Mesendoderm (in vitro differentiated cells): ENCODE data around the gene TMEM200A.
"Not testable (repeated sequence)": the region's sequence is repeated elsewhere in the genome, so short reads cannot be mapped to it uniquely, and the experiment has no call there.

Experiments
- DNase-seq: peaks from one replicate; pipeline ENCODE4 v3.0.0; 2013
- H2AK5ac ChIP-seq: 2 replicates; pipeline ENCODE4 v1.6.1; 2013; ENCODE audit warnings: low read length, inconsistent platforms
- H2BK120ac ChIP-seq: 2 replicates; pipeline ENCODE4 v1.6.1; 2013; ENCODE audit warnings: low read depth, mild to moderate bottlenecking, low read length, moderate library complexity, mixed read lengths
- H2BK15ac ChIP-seq: replicated peaks from 2 replicates; pipeline ENCODE4 v1.6.1; 2013; ENCODE audit warnings: low read depth, mild to moderate bottlenecking, moderate library complexity
- H2BK5ac ChIP-seq: 2 replicates; pipeline ENCODE4 v1.6.1; 2013; ENCODE audit warnings: low read length, inconsistent platforms
- H3K18ac ChIP-seq: 2 replicates; pipeline ENCODE4 v1.6.1; 2013; ENCODE audit warnings: mild to moderate bottlenecking, low read length, mixed read lengths
- H3K23ac ChIP-seq: one replicate; pipeline ENCODE4 v1.6.1; 2013; ENCODE audit warnings: low read length
- H3K27ac ChIP-seq: 2 replicates; pipeline ENCODE4 v1.5.1; 2013; ENCODE audit warnings: low read depth, mild to moderate bottlenecking, inconsistent platforms, low read length, moderate library complexity
- H3K27me3 ChIP-seq: 2 replicates; pipeline ENCODE4 v1.6.1; 2013; ENCODE audit warnings: low read length, control low read depth, mild to moderate bottlenecking, inconsistent platforms; ENCODE audit not compliant: insufficient read depth, poor library complexity
- H3K36me3 ChIP-seq: 2 replicates; pipeline ENCODE4 v1.6.1; 2013; ENCODE audit warnings: low read length, inconsistent platforms; ENCODE audit not compliant: control insufficient read depth, insufficient read depth
- H3K4ac ChIP-seq: one replicate; pipeline ENCODE4 v1.6.1; 2013; ENCODE audit warnings: low read depth, mild to moderate bottlenecking, low read length, moderate library complexity
- H3K4me1 ChIP-seq: 2 replicates; pipeline ENCODE4 v1.6.1; 2013; ENCODE audit warnings: low read depth, low read length, inconsistent platforms; ENCODE audit not compliant: control insufficient read depth
- H3K4me2 ChIP-seq: 2 replicates; pipeline ENCODE4 v1.6.1; 2013; ENCODE audit warnings: low read length
- H3K4me3 ChIP-seq: 2 replicates; pipeline ENCODE4 v1.5.1; 2013; ENCODE audit warnings: mild to moderate bottlenecking, low read length
- H3K56ac ChIP-seq: one replicate; pipeline ENCODE4 v1.6.1; 2013; ENCODE audit warnings: low read length
- H3K79me1 ChIP-seq: 2 replicates; pipeline ENCODE4 v1.6.1; 2013; ENCODE audit warnings: low read length, inconsistent platforms
- H3K79me2 ChIP-seq: 2 replicates; pipeline ENCODE4 v1.6.1; 2013; ENCODE audit warnings: mild to moderate bottlenecking, low read length; ENCODE audit not compliant: control insufficient read depth, insufficient read depth
- H3K9ac ChIP-seq: 2 replicates; pipeline ENCODE4 v1.6.1; 2013; ENCODE audit warnings: low read length, inconsistent platforms
- H4K5ac ChIP-seq: one replicate; pipeline ENCODE4 v1.6.1; 2013; ENCODE audit warnings: low read length
- H4K8ac ChIP-seq: one replicate; pipeline ENCODE4 v1.6.1; 2013; ENCODE audit warnings: low read depth, mild to moderate bottlenecking, control low read depth, low read length, moderate library complexity
- WGBS: extraction: QIAGEN DNeasy Blood & Tissue Kit; methylation state at CpG from one replicate; pipeline ENCODE4 v1.1.7; 2013; ENCODE audit warnings: low lambda C conversion rate, missing lambda C conversion rate; ENCODE audit not compliant: insufficient coverage; ENCODE audit errors: extremely low coverage; 5-methylcytosine and 5-hydroxymethylcytosine counted together

TMEM200A gene

DNA sequence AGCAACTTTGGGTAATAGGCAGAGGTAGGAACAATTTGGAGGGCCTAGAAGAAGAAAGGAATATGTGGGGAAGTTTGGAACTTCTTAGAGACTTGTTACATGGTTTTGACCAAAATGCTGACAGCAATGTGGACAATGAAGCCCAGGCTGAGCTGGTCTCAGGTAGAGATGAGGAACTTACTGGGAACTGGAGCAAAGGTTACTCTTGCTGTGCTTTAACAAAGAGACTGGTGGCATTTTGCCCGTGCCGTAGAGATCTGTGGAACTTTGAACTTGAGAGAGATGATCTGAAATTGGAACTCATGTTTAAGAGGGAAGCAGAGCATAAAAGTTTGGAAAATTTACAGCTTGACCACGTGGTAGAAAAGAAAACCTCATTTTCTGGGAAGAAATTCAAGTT lies 28.3 kb upstream of the TMEM200A start:
- H3K4me1 ChIP-seq = no peaks in the 10 kb centered on the region
- H3K4me3 ChIP-seq = no peak overlapping the region
- no peak overlapping the region for H4K8ac ChIP-seq
- no peak overlapping the region for H3K27ac ChIP-seq
- no peak overlapping the region for H2AK5ac ChIP-seq
- H3K4me2 ChIP-seq = no peak overlapping the region
- H3K27me3 ChIP-seq = no peaks in the 10 kb centered on the region
- no peak overlapping the region for H3K56ac ChIP-seq
- no peaks in the 10 kb centered on the region for H3K79me2 ChIP-seq
- H3K23ac ChIP-seq = no peak overlapping the region
- H3K4ac ChIP-seq = no peak overlapping the region
- H3K9ac ChIP-seq = no peak overlapping the region
- no peak overlapping the region for H2BK120ac ChIP-seq
- H3K36me3 ChIP-seq = no peaks in the 10 kb centered on the region
- no peak overlapping the region for H3K18ac ChIP-seq
- no CpG with 5 or more reads among the region's 3 CpGs for whole genome bisulfite sequencing
- H2BK15ac ChIP-seq = no peak overlapping the region
- no peak for DNase-seq
- H4K5ac ChIP-seq = no peak overlapping the region
- H2BK5ac ChIP-seq = no peak overlapping the region
- H3K79me1 ChIP-seq = no peaks in the 10 kb centered on the region

DNA sequence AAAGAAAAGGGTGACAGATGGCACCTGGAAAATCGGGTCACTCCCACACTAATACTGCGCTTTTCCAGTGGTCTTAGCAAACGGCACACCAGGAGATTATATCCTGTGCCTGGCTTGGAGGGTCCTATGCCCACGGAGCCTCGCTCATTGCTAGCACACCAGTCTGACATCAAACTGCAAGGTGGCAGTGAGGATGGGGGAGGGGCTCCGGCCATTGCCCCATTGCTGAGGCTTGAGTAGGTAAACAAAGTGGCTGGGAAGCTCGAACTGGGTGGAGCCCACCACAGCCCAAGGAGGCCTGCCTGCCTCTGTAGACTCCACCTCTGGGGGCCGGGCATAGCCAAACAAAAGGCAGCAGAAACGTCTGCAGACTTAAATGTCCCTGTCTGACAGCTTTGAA lies 19.5 kb upstream of the TMEM200A start:
- H3K4me2 ChIP-seq, H3K18ac ChIP-seq, H3K27ac ChIP-seq, H3K79me1 ChIP-seq, H4K8ac ChIP-seq, H3K4me1 ChIP-seq, H3K4me3 ChIP-seq, H3K36me3 ChIP-seq, H3K79me2 ChIP-seq, H2AK5ac ChIP-seq, H3K56ac ChIP-seq, H3K4ac ChIP-seq, H3K27me3 ChIP-seq, H2BK120ac ChIP-seq, H3K23ac ChIP-seq, H4K5ac ChIP-seq, H2BK5ac ChIP-seq, H3K9ac ChIP-seq, DNase-seq, H2BK15ac ChIP-seq: not testable (repeated sequence)
- WGBS = no CpG with 5 or more reads among the region's 9 CpGs

- Histone ChIP-seq H2BK120ac (no peak overlapping the region), H2BK15ac (no peak overlapping the region), H3K36me3 (no peaks in the 10 kb centered on the region), H3K23ac (no peak overlapping the region), H3K4ac (no peak overlapping the region), H3K79me2 (no peaks in the 10 kb centered on the region), H3K4me3 (no peak overlapping the region), H3K27me3 (no peaks in the 10 kb centered on the region), H2BK5ac (no peak overlapping the region), H3K79me1 (no peaks in the 10 kb centered on the region), H3K4me1 (no peaks in the 10 kb centered on the region), H4K5ac (no peak overlapping the region), H3K27ac (no peak overlapping the region), H4K8ac (no peak overlapping the region), H3K56ac (no peak overlapping the region), H3K9ac (no peak overlapping the region), H3K4me2 (no peak overlapping the region), H2AK5ac (no peak overlapping the region), H3K18ac (no peak overlapping the region)
- DNase-seq = no peak
- no CpG with 5 or more reads among the region's 1 CpG for WGBS
Observed at GRCh38 chr6:130354322-130354721, 11.5 kb upstream of the TMEM200A start.

- H3K27ac ChIP-seq = no peak overlapping the region
- no peak overlapping the region for H3K23ac ChIP-seq
- H3K9ac ChIP-seq = no peak overlapping the region
- no peak overlapping the region for H4K5ac ChIP-seq
- no peak overlapping the region for H3K4me2 ChIP-seq
- no peak overlapping the region for H2AK5ac ChIP-seq
- H3K18ac ChIP-seq = no peak overlapping the region
- H3K79me2 ChIP-seq = no peaks in the 10 kb centered on the region
- H3K4me1 ChIP-seq = no peaks in the 10 kb centered on the region
- no CpG with 5 or more reads among the region's 1 CpG for WGBS
- H3K56ac ChIP-seq = no peak overlapping the region
- H3K79me1 ChIP-seq = no peaks in the 10 kb centered on the region
- no peaks in the 10 kb centered on the region for H3K36me3 ChIP-seq
- H4K8ac ChIP-seq = no peak overlapping the region
- no peak overlapping the region for H3K4me3 ChIP-seq
- no peak overlapping the region for H3K4ac ChIP-seq
- no peaks in the 10 kb centered on the region for H3K27me3 ChIP-seq
- no peak overlapping the region for H2BK120ac ChIP-seq
- H2BK5ac ChIP-seq = no peak overlapping the region
- no peak for DNase-seq
- no peak overlapping the region for H2BK15ac ChIP-seq
Observed at GRCh38 chr6:130355572-130355971, 10.2 kb upstream of the TMEM200A start.

DNA sequence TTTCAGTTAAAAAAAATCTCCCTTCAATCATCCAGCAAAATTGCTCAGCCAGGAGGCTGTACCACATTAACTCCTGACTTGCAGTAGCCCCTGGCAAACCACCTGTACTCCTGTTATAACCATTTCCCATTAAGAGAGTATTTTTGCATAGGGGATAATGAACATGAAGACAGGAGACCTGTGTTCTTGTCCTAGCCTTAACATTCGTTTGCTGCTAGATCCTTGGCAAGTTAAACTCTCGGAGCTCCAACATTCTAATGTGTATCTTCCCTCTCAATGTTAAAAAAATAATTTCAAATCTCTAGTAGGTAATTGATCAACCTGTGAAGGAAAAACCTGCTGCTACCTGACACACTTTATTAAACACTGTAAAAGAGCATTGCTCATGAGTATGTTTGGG lies 8.4 kb upstream of the TMEM200A start:
- no peak overlapping the region for H2BK15ac ChIP-seq
- H3K18ac ChIP-seq = no peak overlapping the region
- H2AK5ac ChIP-seq = no peak overlapping the region
- H3K56ac ChIP-seq = no peak overlapping the region
- no peak overlapping the region for H3K27ac ChIP-seq
- H3K4me1 ChIP-seq = no peaks in the 10 kb centered on the region
- H4K5ac ChIP-seq = no peak overlapping the region
- no peak overlapping the region for H3K23ac ChIP-seq
- no CpG with 5 or more reads among the region's 2 CpGs for WGBS
- no peaks in the 10 kb centered on the region for H3K79me2 ChIP-seq
- no peak for DNase-seq
- no peak overlapping the region for H3K4ac ChIP-seq
- no peak overlapping the region for H4K8ac ChIP-seq
- no peak overlapping the region for H2BK5ac ChIP-seq
- no peaks in the 10 kb centered on the region for H3K79me1 ChIP-seq
- H3K36me3 ChIP-seq = no peaks in the 10 kb centered on the region
- H3K4me2 ChIP-seq = no peak overlapping the region
- H2BK120ac ChIP-seq = no peak overlapping the region
- no peak overlapping the region for H3K9ac ChIP-seq
- H3K4me3 ChIP-seq = no peak overlapping the region
- no peaks in the 10 kb centered on the region for H3K27me3 ChIP-seq

DNA sequence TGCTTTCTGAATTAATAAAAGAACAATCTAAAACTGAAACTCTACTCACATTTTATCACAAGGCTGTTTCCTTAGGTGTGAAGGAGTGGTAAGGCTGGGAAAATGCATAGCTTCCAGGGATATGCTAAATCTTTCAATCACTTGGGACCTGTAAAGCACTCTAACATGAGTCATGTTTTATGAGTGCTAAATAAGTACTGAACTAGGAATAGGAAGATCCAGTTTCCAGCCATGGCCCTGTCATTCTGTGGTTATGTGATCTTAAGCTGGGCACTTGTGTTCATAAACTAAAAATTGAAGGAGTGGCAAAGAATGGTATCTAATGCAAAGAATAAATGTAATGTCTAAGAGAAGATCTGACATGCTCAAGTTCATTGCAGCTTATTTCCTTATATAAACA lies 6.1 kb upstream of the TMEM200A start:
- no peak overlapping the region for H3K4me2 ChIP-seq
- H2AK5ac ChIP-seq = no peak overlapping the region
- no peak overlapping the region for H3K4ac ChIP-seq
- H3K27ac ChIP-seq = no peak overlapping the region
- H3K18ac ChIP-seq = no peak overlapping the region
- no peaks in the 10 kb centered on the region for H3K36me3 ChIP-seq
- no peak overlapping the region for H3K56ac ChIP-seq
- no peaks in the 10 kb centered on the region for H3K27me3 ChIP-seq
- no peak overlapping the region for H2BK120ac ChIP-seq
- H3K4me3 ChIP-seq = no peak overlapping the region
- H3K4me1 ChIP-seq = no peaks in the 10 kb centered on the region
- no peak overlapping the region for H3K9ac ChIP-seq
- H3K79me2 ChIP-seq = no peaks in the 10 kb centered on the region
- H4K8ac ChIP-seq = no peak overlapping the region
- H2BK15ac ChIP-seq = no peak overlapping the region
- H4K5ac ChIP-seq = no peak overlapping the region
- H2BK5ac ChIP-seq = no peak overlapping the region
- H3K79me1 ChIP-seq = no peaks in the 10 kb centered on the region
- no peak overlapping the region for H3K23ac ChIP-seq
- DNase-seq = no peak
